HG03460 (cell line): ENCODE data around the gene NELFCD.
"Not testable (repeated sequence)": the region's sequence is repeated elsewhere in the genome, so short reads cannot be mapped to it uniquely, and the experiment has no call there.

ENCODE experiments used
- ATAC-seq: cut with Tn5 transposase; IDR thresholded peaks from one replicate; pipeline ENCODE4 v1.9.1; 2021; ENCODE audit not compliant: unreplicated experiment

NELFCD gene

GRCh38 chr20:58980711-58981627 is at the start of gene NELFCD:
Gene NELFCD (plus strand): TSS chr20:58981256. CDS start chr20:58981310, 54 bp downstream.
- peak; percentile 71 for ATAC-seq

- ATAC-seq = no peak
Observed at GRCh38 chr20:58932170-58932569, 48.9 kb upstream of the NELFCD start.

- ATAC-seq = no peak
Observed at GRCh38 chr20:58938078-58938477, 43.0 kb upstream of the NELFCD start.

GRCh38 chr20:58938541-58938940 is 42.5 kb upstream of the NELFCD start:
- no peak for ATAC-seq

GRCh38 chr20:58941471-58941870 is 39.6 kb upstream of the NELFCD start:
- no peak for ATAC-seq

- ATAC-seq = no peak
Observed at GRCh38 chr20:58942549-58942948, 38.5 kb upstream of the NELFCD start.

- ATAC-seq = no peak
Observed at GRCh38 chr20:58944610-58945009, 36.4 kb upstream of the NELFCD start.

- no peak for ATAC-seq
Observed at GRCh38 chr20:58945965-58946631, 35.0 kb upstream of the NELFCD start.

GRCh38 chr20:58947797-58948388 is 33.2 kb upstream of the NELFCD start:
- ATAC-seq = not testable (repeated sequence)

GRCh38 chr20:58950603-58951002 is 30.5 kb upstream of the NELFCD start:
- no peak for ATAC-seq

- ATAC-seq = no peak
Observed at GRCh38 chr20:58953050-58953449, 28.0 kb upstream of the NELFCD start.

- ATAC-seq = no peak
Observed at GRCh38 chr20:58956078-58956477, 25.0 kb upstream of the NELFCD start.

- no peak for ATAC-seq
Observed at GRCh38 chr20:58959652-58960051, 21.4 kb upstream of the NELFCD start.

- ATAC-seq = no peak
Observed at GRCh38 chr20:58963060-58963584, 17.9 kb upstream of the NELFCD start.

- not testable (repeated sequence) for ATAC-seq
Observed at GRCh38 chr20:58963922-58964321, 17.1 kb upstream of the NELFCD start.

GRCh38 chr20:58965270-58966064 is 15.6 kb upstream of the NELFCD start:
- ATAC-seq = no peak

- ATAC-seq = no peak
Observed at GRCh38 chr20:58967652-58968429, 13.2 kb upstream of the NELFCD start.

- ATAC-seq = no peak
Observed at GRCh38 chr20:58969439-58969838, 11.6 kb upstream of the NELFCD start.

- peak; percentile 52 for ATAC-seq
Observed at GRCh38 chr20:58970146-58970545, 10.9 kb upstream of the NELFCD start.

GRCh38 chr20:58971429-58971828 is 9.6 kb upstream of the NELFCD start:
- ATAC-seq = no peak
